ENCODE data around the gene WWOX. TPM values are rescaled to one million over a fixed set of nuclear protein-coding genes. Genes with fewer than 3 reads are reported as not detected.

Gene WWOX
- total and polyA plus RNA-seq, 2 of the 8 experiments (the other 6 are each of a cell fraction or from before 2014, with no cell fraction given), result 5.4 to 16.7 TPM

DNA sequence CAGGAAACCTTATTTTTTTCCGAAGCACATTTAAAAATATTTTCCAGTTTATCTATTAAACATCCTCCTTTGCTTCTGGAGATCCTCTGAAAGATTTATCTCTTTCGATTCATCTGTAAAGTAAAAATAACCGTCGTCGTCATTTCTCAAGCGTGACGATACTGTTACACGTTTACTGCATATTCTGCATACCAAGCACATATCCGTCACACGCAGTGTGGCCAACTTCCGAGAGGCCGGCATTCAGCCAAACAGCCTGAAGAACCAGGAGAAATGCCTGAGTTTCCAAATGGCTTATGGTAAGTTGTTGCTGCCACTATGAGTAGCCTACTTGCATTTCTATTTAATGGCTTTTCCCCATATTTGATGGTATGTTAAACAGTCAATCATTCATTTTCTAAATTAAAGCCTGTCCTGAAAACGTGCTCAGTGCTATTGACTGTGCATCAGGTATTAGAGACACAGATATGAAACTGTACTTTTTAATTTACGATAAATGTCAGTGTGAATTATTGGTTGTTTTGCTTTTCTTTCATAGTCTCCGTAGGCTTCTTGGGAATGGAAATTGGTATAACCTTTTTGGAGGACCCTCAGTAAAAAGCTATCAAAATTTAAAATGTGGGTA is 275.7 kb downstream of the WWOX start:
- WGBS, 2 experiments (ENCODE audit: extremely low coverage in 1 of 2, insufficient coverage in 1 of 2, insufficient read length in 1 of 2, insufficient replicate concordance in 2 of 2, low coverage in 1 of 2, low lambda C conversion rate in 2 of 2, missing lambda C conversion rate in 1 of 2), result 90% methylated on average over 15 of the region's 15 CpGs; no CpG with 5 or more reads in 1 of the 2 experiments
- DNase-seq (ENCODE audit: low read depth in 1 of 2, low spot score in 2 of 2), result no peak
- Histone ChIP-seq H4K20me1 (replicated peaks in 1 of 2; ENCODE audit: control insufficient read depth in 1 of 2, insufficient read depth in 2 of 2, low read length in 2 of 2) (no peaks in the 10 kb centered on the region), H4K5ac (ENCODE audit: insufficient read length, low read depth, low read length) (no peak overlapping the region), H3K27ac (ENCODE audit: low read depth, low read length) (no peak overlapping the region), H3K18ac (ENCODE audit: extremely low read depth, low read length) (no peak overlapping the region), H3K14ac (ENCODE audit: insufficient read length) (no peak overlapping the region), H3K27me3 (replicated peaks in 1 of 4; ENCODE audit: control insufficient read depth in 3 of 4, extremely low read depth in 1 of 4, insufficient read depth in 3 of 4, low read length in 3 of 4) (no peaks in the 10 kb centered on the region), H2BK120ac (replicated peaks; ENCODE audit: low read depth, low read length) (no peak overlapping the region), H3K56ac (replicated peaks; ENCODE audit: insufficient read length, low read depth, low read length) (no peak overlapping the region), H3K4ac (replicated peaks; ENCODE audit: insufficient read length, low read depth, low read length) (no peak overlapping the region), H2BK15ac (ENCODE audit: low read length) (no peak overlapping the region), H3K23ac (ENCODE audit: insufficient read length) (no peak overlapping the region), H3K23me2 (ENCODE audit: low read depth, low read length) (no peaks in the 10 kb centered on the region), H3K4me1 (replicated peaks in 1 of 4; ENCODE audit: control insufficient read depth in 3 of 4, insufficient read depth in 4 of 4, low read length in 3 of 4) (peaks cover 3 to 13% (median 5%) of the 10 kb centered on the region in 4 experiments; a peak in 4 of 7 replicates), H3K4me2 (ENCODE audit: insufficient read depth in 1 of 2, low read depth in 2 of 2, low read length in 2 of 2) (no peak overlapping the region), H2BK20ac (ENCODE audit: low read length) (no peak overlapping the region), H3K9me3 (ENCODE audit: insufficient read depth in 2 of 2, low read depth in 1 of 2, low read length in 1 of 2) (no peaks in the 10 kb centered on the region), H2AFZ (ENCODE audit: low read length) (no peak overlapping the region), H2BK12ac (ENCODE audit: low read depth, low read length) (no peak overlapping the region), H3K4me3 (ENCODE audit: extremely low read depth in 1 of 4, insufficient read depth in 2 of 4, low read depth in 3 of 4, low read length in 4 of 4) (no peak overlapping the region), H3K79me2 (ENCODE audit: control insufficient read depth in 1 of 2, insufficient read depth in 2 of 2, low read length in 2 of 2) (no peaks in the 10 kb centered on the region), H2AK5ac (ENCODE audit: low read depth, low read length) (no peak overlapping the region), H4K8ac (ENCODE audit: extremely low read depth, insufficient read depth, low read length) (no peak overlapping the region), H3K79me1 (ENCODE audit: low read depth, low read length) (no peaks in the 10 kb centered on the region), H3K36me3 (ENCODE audit: control insufficient read depth in 2 of 4, insufficient read depth in 4 of 4, low read length in 3 of 4) (no peaks in the 10 kb centered on the region), H2BK5ac (ENCODE audit: low read depth, low read length) (no peak overlapping the region), H4K91ac (replicated peaks; ENCODE audit: insufficient read length, low read length) (no peak overlapping the region), H3K9ac (replicated peaks in 1 of 4; ENCODE audit: extremely low read depth in 1 of 4, low read depth in 3 of 4, low read length in 3 of 4) (no peak overlapping the region)
- ChIA-PET CTCF (ENCODE audit: partially characterized antibody) (no interaction called here), POLR2A (ENCODE audit: partially characterized antibody) (no interaction called here)
- no peak for FAIRE-seq
- TF ChIP-seq ZNF274 (IDR thresholded peaks at IDR 0.05; ENCODE audit: borderline replicate concordance, extremely low read depth, low read length) (no peak), USF2 (IDR thresholded peaks at IDR 0.05; ENCODE audit: low read length) (no peak), RNF2 (IDR thresholded peaks at IDR 0.05; ENCODE audit: borderline replicate concordance, low read depth, low read length, missing control alignments, poor library complexity, severe bottlenecking) (no peak), HDAC2 (IDR thresholded peaks at IDR 0.05; ENCODE audit: borderline replicate concordance in 1 of 2, low read depth in 2 of 2, low read length in 2 of 2) (no peak), ATF2 (IDR thresholded peaks at IDR 0.05; ENCODE audit: low read length) (no peak), SRF (IDR thresholded peaks at IDR 0.05; ENCODE audit: low read depth, low read length) (no peak), SIRT6 (IDR thresholded peaks at IDR 0.05; ENCODE audit: low read length) (no peak), JUN (IDR thresholded peaks at IDR 0.05; ENCODE audit: low read depth, low read length) (no peak), SP1 (IDR thresholded peaks at IDR 0.05; ENCODE audit: low read depth, low read length) (no peak), CREB1 (IDR thresholded peaks at IDR 0.05) (no peak)

Measured in H1 (cell line).